Measurements from ENCODE around the gene GATA3.

The GATA3 gene

GRCh38 chr10:8103543-8103942, 49.1 kb downstream of the GATA3 start:
- no peaks in the 10 kb centered on the region for H3K4me1 ChIP-seq (ENCODE audit: control insufficient read depth, insufficient read depth, low read depth, low read length)
- no peak overlapping the region for H2AFZ ChIP-seq (ENCODE audit: low read depth, low read length)
- H2BK5ac ChIP-seq (ENCODE audit: low read depth, low read length, poor library complexity, severe bottlenecking): no peak overlapping the region
- 45% methylated on average over 5 of the region's 8 CpGs for WGBS
- DNase-seq: no peak
- no peaks in the 10 kb centered on the region for H3K79me1 ChIP-seq (replicated peaks; ENCODE audit: low read length, poor library complexity, severe bottlenecking)
- no peak overlapping the region for H3K27ac ChIP-seq (ENCODE audit: low read length, poor library complexity, severe bottlenecking)
- H3K4me3 ChIP-seq (ENCODE audit: insufficient read depth in 1 of 2, low read depth in 1 of 2, low read length in 2 of 2): no peak overlapping the region
- H3K14ac ChIP-seq (ENCODE audit: low read length in 2 of 2): no peak overlapping the region
- H3K9ac ChIP-seq (ENCODE audit: low read length): no peak overlapping the region
- H2AK5ac ChIP-seq (ENCODE audit: low read length, severe bottlenecking): no peak overlapping the region
- no peak overlapping the region for H3K4me2 ChIP-seq (ENCODE audit: low read length, poor library complexity, severe bottlenecking)
- no peak overlapping the region for H3K4ac ChIP-seq (ENCODE audit: low read depth in 1 of 2, low read length in 2 of 2)
- no peak overlapping the region for H3K18ac ChIP-seq (ENCODE audit: low read depth in 1 of 2, low read length in 2 of 2)
- H3K23ac ChIP-seq (ENCODE audit: low read length in 2 of 2): no peak overlapping the region
- H4K8ac ChIP-seq (ENCODE audit: low read length): no peak overlapping the region
- no peaks in the 10 kb centered on the region for H3K9me3 ChIP-seq (ENCODE audit: control insufficient read depth, low read length)
- H4K91ac ChIP-seq (ENCODE audit: low read length): no peak overlapping the region
- no peaks in the 10 kb centered on the region for H3K36me3 ChIP-seq (ENCODE audit: control insufficient read depth in 1 of 2, insufficient read depth in 2 of 2, low read depth in 1 of 2, low read length in 2 of 2)
- H2BK12ac ChIP-seq (ENCODE audit: low read length in 2 of 2): no peak overlapping the region
- no peak overlapping the region for H2BK15ac ChIP-seq (ENCODE audit: low read depth, poor library complexity, severe bottlenecking)
- peaks cover 0 to 6% of the 10 kb centered on the region in 2 experiments for H3K27me3 ChIP-seq (ENCODE audit: control insufficient read depth in 1 of 2, insufficient read depth in 1 of 2, low read length in 2 of 2)
- H2BK120ac ChIP-seq (ENCODE audit: low read depth, low read length): no peak overlapping the region

GRCh38 chr10:8104005-8104404, 49.5 kb downstream of the GATA3 start:
- Histone ChIP-seq H2AK5ac (ENCODE audit: low read length, severe bottlenecking) (no peak overlapping the region), H3K4me2 (ENCODE audit: low read length, poor library complexity, severe bottlenecking) (no peak overlapping the region), H2BK15ac (ENCODE audit: low read depth, poor library complexity, severe bottlenecking) (no peak overlapping the region), H3K4ac (ENCODE audit: low read depth in 1 of 2, low read length in 2 of 2) (no peak overlapping the region), H3K79me1 (replicated peaks; ENCODE audit: low read length, poor library complexity, severe bottlenecking) (no peaks in the 10 kb centered on the region), H3K18ac (ENCODE audit: low read depth in 1 of 2, low read length in 2 of 2) (no peak overlapping the region), H4K8ac (ENCODE audit: low read length) (no peak overlapping the region), H3K27me3 (ENCODE audit: control insufficient read depth in 1 of 2, insufficient read depth in 1 of 2, low read length in 2 of 2) (peaks cover 0 to 6% of the 10 kb centered on the region in 2 experiments), H3K4me1 (ENCODE audit: control insufficient read depth, insufficient read depth, low read depth, low read length) (no peaks in the 10 kb centered on the region), H3K9me3 (ENCODE audit: control insufficient read depth, low read length) (no peaks in the 10 kb centered on the region), H3K36me3 (ENCODE audit: control insufficient read depth in 1 of 2, insufficient read depth in 2 of 2, low read depth in 1 of 2, low read length in 2 of 2) (no peaks in the 10 kb centered on the region), H3K9ac (ENCODE audit: low read length) (no peak overlapping the region), H2BK120ac (ENCODE audit: low read depth, low read length) (no peak overlapping the region), H4K91ac (ENCODE audit: low read length) (no peak overlapping the region), H3K23ac (ENCODE audit: low read length in 2 of 2) (no peak overlapping the region), H3K14ac (ENCODE audit: low read length in 2 of 2) (no peak overlapping the region), H2BK5ac (ENCODE audit: low read depth, low read length, poor library complexity, severe bottlenecking) (no peak overlapping the region), H3K4me3 (ENCODE audit: insufficient read depth in 1 of 2, low read depth in 1 of 2, low read length in 2 of 2) (no peak overlapping the region), H2AFZ (ENCODE audit: low read depth, low read length) (no peak overlapping the region), H3K27ac (ENCODE audit: low read length, poor library complexity, severe bottlenecking) (no peak overlapping the region), H2BK12ac (ENCODE audit: low read length in 2 of 2) (no peak overlapping the region)
- DNase-seq: no peak
- 77% methylated on average over 1 of the region's 3 CpGs for WGBS

- H3K4me1 ChIP-seq (ENCODE audit: control insufficient read depth, insufficient read depth, low read depth, low read length): no peaks in the 10 kb centered on the region
- H4K91ac ChIP-seq (ENCODE audit: low read length): no peak overlapping the region
- no peak overlapping the region for H2AFZ ChIP-seq (ENCODE audit: low read depth, low read length)
- H2BK12ac ChIP-seq (ENCODE audit: low read length in 2 of 2): no peak overlapping the region
- H3K36me3 ChIP-seq (ENCODE audit: control insufficient read depth in 1 of 2, insufficient read depth in 2 of 2, low read depth in 1 of 2, low read length in 2 of 2): no peaks in the 10 kb centered on the region
- no peak overlapping the region for H4K8ac ChIP-seq (ENCODE audit: low read length)
- H3K23ac ChIP-seq (ENCODE audit: low read length in 2 of 2): no peak overlapping the region
- H2BK120ac ChIP-seq (ENCODE audit: low read depth, low read length): no peak overlapping the region
- peaks cover 0 to 6% of the 10 kb centered on the region in 2 experiments for H3K27me3 ChIP-seq (ENCODE audit: control insufficient read depth in 1 of 2, insufficient read depth in 1 of 2, low read length in 2 of 2)
- no peaks in the 10 kb centered on the region for H3K9me3 ChIP-seq (ENCODE audit: control insufficient read depth, low read length)
- H3K9ac ChIP-seq (ENCODE audit: low read length): no peak overlapping the region
- no peak overlapping the region for H3K14ac ChIP-seq (ENCODE audit: low read length in 2 of 2)
- no peak overlapping the region for H2BK5ac ChIP-seq (ENCODE audit: low read depth, low read length, poor library complexity, severe bottlenecking)
- H3K4me2 ChIP-seq (ENCODE audit: low read length, poor library complexity, severe bottlenecking): no peak overlapping the region
- H3K27ac ChIP-seq (ENCODE audit: low read length, poor library complexity, severe bottlenecking): no peak overlapping the region
- no peak overlapping the region for H2AK5ac ChIP-seq (ENCODE audit: low read length, severe bottlenecking)
- H3K18ac ChIP-seq (ENCODE audit: low read depth in 1 of 2, low read length in 2 of 2): no peak overlapping the region
- DNase-seq: no peak
- no peaks in the 10 kb centered on the region for H3K79me1 ChIP-seq (replicated peaks; ENCODE audit: low read length, poor library complexity, severe bottlenecking)
- H2BK15ac ChIP-seq (ENCODE audit: low read depth, poor library complexity, severe bottlenecking): no peak overlapping the region
- 72% methylated on average over 6 of the region's 7 CpGs for WGBS
- no peak overlapping the region for H3K4ac ChIP-seq (ENCODE audit: low read depth in 1 of 2, low read length in 2 of 2)
- no peak overlapping the region for H3K4me3 ChIP-seq (ENCODE audit: insufficient read depth in 1 of 2, low read depth in 1 of 2, low read length in 2 of 2)
Observed at GRCh38 chr10:8104721-8105120, 50.2 kb downstream of the GATA3 start.

- no peak overlapping the region for H3K27ac ChIP-seq (ENCODE audit: low read length, poor library complexity, severe bottlenecking)
- no peak overlapping the region for H4K8ac ChIP-seq (ENCODE audit: low read length)
- no peak overlapping the region for H3K18ac ChIP-seq (ENCODE audit: low read depth in 1 of 2, low read length in 2 of 2)
- H3K79me1 ChIP-seq (replicated peaks; ENCODE audit: low read length, poor library complexity, severe bottlenecking): no peaks in the 10 kb centered on the region
- no peak overlapping the region for H2BK12ac ChIP-seq (ENCODE audit: low read length in 2 of 2)
- H2BK120ac ChIP-seq (ENCODE audit: low read depth, low read length): no peak overlapping the region
- no peaks in the 10 kb centered on the region for H3K4me1 ChIP-seq (ENCODE audit: control insufficient read depth, insufficient read depth, low read depth, low read length)
- H3K9ac ChIP-seq (ENCODE audit: low read length): no peak overlapping the region
- no peak overlapping the region for H3K4me3 ChIP-seq (ENCODE audit: insufficient read depth in 1 of 2, low read depth in 1 of 2, low read length in 2 of 2)
- H3K4ac ChIP-seq (ENCODE audit: low read depth in 1 of 2, low read length in 2 of 2): no peak overlapping the region
- H3K4me2 ChIP-seq (ENCODE audit: low read length, poor library complexity, severe bottlenecking): no peak overlapping the region
- H3K27me3 ChIP-seq (ENCODE audit: control insufficient read depth in 1 of 2, insufficient read depth in 1 of 2, low read length in 2 of 2): peaks cover 0 to 6% of the 10 kb centered on the region in 2 experiments
- WGBS: 97% methylated on average over 1 of the region's 2 CpGs
- no peaks in the 10 kb centered on the region for H3K36me3 ChIP-seq (ENCODE audit: control insufficient read depth in 1 of 2, insufficient read depth in 2 of 2, low read depth in 1 of 2, low read length in 2 of 2)
- H3K23ac ChIP-seq (ENCODE audit: low read length in 2 of 2): no peak overlapping the region
- H2BK15ac ChIP-seq (ENCODE audit: low read depth, poor library complexity, severe bottlenecking): no peak overlapping the region
- no peak overlapping the region for H4K91ac ChIP-seq (ENCODE audit: low read length)
- H3K14ac ChIP-seq (ENCODE audit: low read length in 2 of 2): no peak overlapping the region
- peak overlapping the region; percentile 5 for H2AFZ ChIP-seq (ENCODE audit: low read depth, low read length)
- H2BK5ac ChIP-seq (ENCODE audit: low read depth, low read length, poor library complexity, severe bottlenecking): no peak overlapping the region
- no peaks in the 10 kb centered on the region for H3K9me3 ChIP-seq (ENCODE audit: control insufficient read depth, low read length)
- DNase-seq: no peak
- no peak overlapping the region for H2AK5ac ChIP-seq (ENCODE audit: low read length, severe bottlenecking)
Observed at GRCh38 chr10:8105932-8106331, 51.4 kb downstream of the GATA3 start.

All from mesenchymal stem cell (in vitro differentiated cells and primary cell).